DND-41 (cell line): Measurements from ENCODE around the gene MXD1.

Experiments
- ATAC-seq: fragments of 200-7000 bp; cut with Tn5 transposase; 3 replicates; pipeline ENCODE4 v1.9.1; 2021; ENCODE audit warnings: low read depth; ENCODE audit not compliant: insufficient read depth
- DNase-seq: peaks from one replicate; pipeline ENCODE4 v3.0.0-alpha.2; 2020
- H2AFZ ChIP-seq: 2 replicates; pipeline ENCODE4 v1.6.0; 2012; ENCODE audit warnings: low read depth, low read length
- H3K27ac ChIP-seq: 2 replicates; pipeline ENCODE4 v1.5.1; 2012; ENCODE audit warnings: low read length, inconsistent platforms
- H3K27me3 ChIP-seq: fragments of 200-600 bp; sonication (generic); 2 replicates; pipeline ENCODE4 v1.6.0; 2012; ENCODE audit warnings: low read length, mild to moderate bottlenecking, inconsistent platforms; ENCODE audit not compliant: insufficient read depth, poor library complexity
- H3K36me3 ChIP-seq: 2 replicates; pipeline ENCODE4 v1.5.1; 2012; ENCODE audit warnings: low read length, inconsistent platforms; ENCODE audit not compliant: insufficient read depth
- H3K4me1 ChIP-seq: 2 replicates; pipeline ENCODE4 v1.5.1; 2012; ENCODE audit warnings: mild to moderate bottlenecking, low read length; ENCODE audit not compliant: insufficient read depth
- H3K4me2 ChIP-seq: 2 replicates; pipeline ENCODE4 v1.6.0; 2012; ENCODE audit warnings: mild to moderate bottlenecking, moderate library complexity, low read length, inconsistent platforms; ENCODE audit not compliant: insufficient read depth
- H3K4me3 ChIP-seq, 2 experiments: fragments of 200-600 bp in 1 of 2; shearing (Covaris generic) in 1 of 2; 2 replicates each; pipeline ENCODE4 v1.5.1; 2012 to 2016; ENCODE audit warnings: inconsistent platforms in 2 of 2, low read length in 2 of 2, mild to moderate bottlenecking in 2 of 2, low read depth in 1 of 2, moderate library complexity in 1 of 2
- H3K79me2 ChIP-seq: 2 replicates; pipeline ENCODE4 v1.6.0; 2012; ENCODE audit warnings: low read length, inconsistent platforms; ENCODE audit not compliant: insufficient read depth
- H3K9ac ChIP-seq: 2 replicates; pipeline ENCODE4 v1.6.0; 2012; ENCODE audit warnings: low read depth, mild to moderate bottlenecking, inconsistent platforms, low read length, moderate library complexity
- H3K9me3 ChIP-seq: 2 replicates; pipeline ENCODE4 v1.5.1; 2012; ENCODE audit warnings: low read length, moderate library complexity, mild to moderate bottlenecking, inconsistent platforms; ENCODE audit not compliant: insufficient read depth, severe bottlenecking
- H4K20me1 ChIP-seq: 2 replicates; pipeline ENCODE4 v1.6.0; 2012; ENCODE audit warnings: low read length; ENCODE audit not compliant: insufficient read depth
- EZH2 ChIP-seq: IDR thresholded peaks from 3 replicates; pipeline ENCODE4 v1.6.1; 2012; ENCODE audit warnings: borderline replicate concordance, low read depth, mild to moderate bottlenecking, moderate library complexity, low read length, inconsistent platforms; ENCODE audit not compliant: severe bottlenecking
- TF ChIP-seq, protein P1 (sequence below): IDR thresholded peaks from 2 replicates; pipeline ENCODE4 v1.5.1; 2012; ENCODE audit warnings: borderline replicate concordance, low read length, moderate library complexity, mild to moderate bottlenecking; ENCODE audit not compliant: poor library complexity, severe bottlenecking; ENCODE audit errors: extremely low read depth

The MXD1 gene

GRCh38 chr2:69988086-69988635 lies 73.3 kb downstream of the MXD1 start:
- Histone ChIP-seq H3K4me1 (no peaks in the 10 kb centered on the region), H4K20me1 (no peaks in the 10 kb centered on the region), H3K27me3 (no peaks in the 10 kb centered on the region), H3K27ac (no peak overlapping the region), H3K4me3 (no peak overlapping the region), H3K36me3 (no peaks in the 10 kb centered on the region), H3K9me3 (no peaks in the 10 kb centered on the region), H3K79me2 (no peaks in the 10 kb centered on the region), H2AFZ (no peak overlapping the region), H3K4me2 (no peak overlapping the region), H3K9ac (no peak overlapping the region)
- no peak for ATAC-seq
- DNase-seq: no peak
- TF ChIP-seq, protein P1, sequence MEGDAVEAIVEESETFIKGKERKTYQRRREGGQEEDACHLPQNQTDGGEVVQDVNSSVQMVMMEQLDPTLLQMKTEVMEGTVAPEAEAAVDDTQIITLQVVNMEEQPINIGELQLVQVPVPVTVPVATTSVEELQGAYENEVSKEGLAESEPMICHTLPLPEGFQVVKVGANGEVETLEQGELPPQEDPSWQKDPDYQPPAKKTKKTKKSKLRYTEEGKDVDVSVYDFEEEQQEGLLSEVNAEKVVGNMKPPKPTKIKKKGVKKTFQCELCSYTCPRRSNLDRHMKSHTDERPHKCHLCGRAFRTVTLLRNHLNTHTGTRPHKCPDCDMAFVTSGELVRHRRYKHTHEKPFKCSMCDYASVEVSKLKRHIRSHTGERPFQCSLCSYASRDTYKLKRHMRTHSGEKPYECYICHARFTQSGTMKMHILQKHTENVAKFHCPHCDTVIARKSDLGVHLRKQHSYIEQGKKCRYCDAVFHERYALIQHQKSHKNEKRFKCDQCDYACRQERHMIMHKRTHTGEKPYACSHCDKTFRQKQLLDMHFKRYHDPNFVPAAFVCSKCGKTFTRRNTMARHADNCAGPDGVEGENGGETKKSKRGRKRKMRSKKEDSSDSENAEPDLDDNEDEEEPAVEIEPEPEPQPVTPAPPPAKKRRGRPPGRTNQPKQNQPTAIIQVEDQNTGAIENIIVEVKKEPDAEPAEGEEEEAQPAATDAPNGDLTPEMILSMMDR: no peak
- TF ChIP-seq EZH2: no peak

DNA sequence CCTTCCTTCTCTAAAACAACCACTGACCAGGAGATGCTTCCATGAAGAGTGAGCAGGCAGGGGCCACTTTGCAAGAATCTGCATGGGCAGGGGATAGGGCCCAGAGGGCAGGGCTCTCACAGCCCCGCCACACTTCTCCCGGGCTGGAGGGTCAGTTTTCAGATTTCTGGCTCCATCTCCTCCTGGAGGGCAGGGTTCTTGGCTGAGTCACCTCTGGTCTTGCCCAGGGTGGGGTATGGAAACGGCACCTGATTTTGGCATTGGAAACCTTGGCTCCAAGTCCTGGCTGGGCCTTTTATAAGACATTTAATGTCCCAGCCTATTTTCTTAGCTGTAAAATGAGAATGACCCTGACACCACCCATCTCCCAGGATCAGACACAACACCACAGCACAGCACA lies 74.1 kb downstream of the MXD1 start:
- H3K9ac ChIP-seq: no peak overlapping the region
- no peak overlapping the region for H3K4me2 ChIP-seq
- DNase-seq: no peak
- H3K4me1 ChIP-seq: no peaks in the 10 kb centered on the region
- H3K27me3 ChIP-seq: no peaks in the 10 kb centered on the region
- no peaks in the 10 kb centered on the region for H3K9me3 ChIP-seq
- no peaks in the 10 kb centered on the region for H3K36me3 ChIP-seq
- H3K4me3 ChIP-seq: no peak overlapping the region
- no peaks in the 10 kb centered on the region for H3K79me2 ChIP-seq
- no peak for ATAC-seq
- no peak overlapping the region for H3K27ac ChIP-seq
- TF ChIP-seq, protein P1: no peak
- TF ChIP-seq EZH2: no peak
- H2AFZ ChIP-seq: no peak overlapping the region
- no peaks in the 10 kb centered on the region for H4K20me1 ChIP-seq

- Histone ChIP-seq H3K36me3 (no peaks in the 10 kb centered on the region), H3K4me1 (no peaks in the 10 kb centered on the region), H3K79me2 (no peaks in the 10 kb centered on the region), H3K9ac (no peak overlapping the region), H3K4me3 (no peak overlapping the region), H3K27ac (no peak overlapping the region), H3K27me3 (no peaks in the 10 kb centered on the region), H3K4me2 (no peak overlapping the region), H3K9me3 (no peaks in the 10 kb centered on the region), H2AFZ (no peak overlapping the region), H4K20me1 (no peaks in the 10 kb centered on the region)
- TF ChIP-seq, protein P1: no peak
- no peak for TF ChIP-seq EZH2
- DNase-seq (no peak), ATAC-seq (no peak)
These were observed 74.7 kb downstream of the MXD1 start for GRCh38 chr2:69989441-69990105.
